Measurements from ENCODE around the gene AMPH. TPM values are rescaled to one million over a fixed set of nuclear protein-coding genes. Genes with fewer than 3 reads are reported as not detected.
A peak's percentile ranks its signal among the peaks of the same experiment; 100 is the strongest.

Gene AMPH
- total and polyA plus RNA-seq, 2 of the 4 experiments (the other 2 are of a cell fraction): 3.9 to 4.8 TPM

- H2BK15ac ChIP-seq (ENCODE audit: low read depth, low read length): no peak overlapping the region
- ChIA-PET CTCF (interaction anchor here (0.6 to 2.3 kb wide), 13 partner anchors 9 to 274 kb away, joined by 3 to 12 read pairs (median 3); no protein-coding TSS in a partner anchor), POLR2A (ENCODE audit: unreplicated experiment) (no interaction called here)
- H3K4me1 ChIP-seq (ENCODE audit: control insufficient read depth, insufficient read depth, low read length): no peaks in the 10 kb centered on the region
- no peak overlapping the region for H4K5ac ChIP-seq (ENCODE audit: low read depth, low read length)
- ATAC-seq (ENCODE audit: low read depth) (peak; percentile 57), DNase-seq (peak; percentile 34)
- H2BK20ac ChIP-seq (ENCODE audit: low read depth, low read length): no peak overlapping the region
- H3K27ac ChIP-seq (ENCODE audit: insufficient read depth, low read length): no peak overlapping the region
- no peak overlapping the region for H3K56ac ChIP-seq (ENCODE audit: extremely low read depth, insufficient read depth, low read length)
- no peak overlapping the region for H2AK9ac ChIP-seq (replicated peaks; ENCODE audit: low read depth, low read length, poor library complexity)
- H2BK120ac ChIP-seq (ENCODE audit: low read depth, low read length): no peak overlapping the region
- no peak overlapping the region for H3K4me3 ChIP-seq (ENCODE audit: insufficient read depth, low read depth, low read length)
- in situ Hi-C loops (cut with MboI; ENCODE audit: low sequenced_read_pairs): no loop called here
- H3K4me2 ChIP-seq (ENCODE audit: low read depth, low read length): no peak overlapping the region
- WGBS, 2 experiments (ENCODE audit: extremely low coverage in 2 of 2, insufficient read length in 1 of 2): no CpG with 5 or more reads among the region's 6 CpGs
- dilution Hi-C loops (cut with HindIII; ENCODE audit: low sequenced_read_pairs, unreplicated experiment): no loop called here
- TF ChIP-seq CTCF (conservative IDR thresholded peaks at IDR 0.05; ENCODE audit: low read depth, low read length) (peak; percentile 55), RFX5 (IDR thresholded peaks at IDR 0.05; ENCODE audit: low read depth, low read length) (no peak), RAD21 (IDR thresholded peaks at IDR 0.05; ENCODE audit: low read length) (peak; percentile 34; the same call in 1 of the 2 replicates)
- H2AK5ac ChIP-seq (ENCODE audit: low read depth, low read length): no peak overlapping the region
- no peak overlapping the region for H3K4ac ChIP-seq (ENCODE audit: low read depth, low read length)
- H3K9me3 ChIP-seq (ENCODE audit: control insufficient read depth, insufficient read depth, low read length): no peaks in the 10 kb centered on the region
- H3K18ac ChIP-seq (ENCODE audit: low read depth, low read length): no peak overlapping the region
- no peak overlapping the region for H2BK5ac ChIP-seq (ENCODE audit: low read depth, low read length, poor library complexity, severe bottlenecking)
- intact Hi-C loops (cut with micrococcal nuclease): loop anchor here (5.0 kb wide), 1 partner anchor 472 kb away; no protein-coding TSS in a partner anchor
- no peaks in the 10 kb centered on the region for H3K9me1 ChIP-seq (ENCODE audit: insufficient read depth, low read length)
- H4K20me1 ChIP-seq (ENCODE audit: insufficient read depth, low read length): no peaks in the 10 kb centered on the region
- H3K27me3 ChIP-seq (ENCODE audit: control insufficient read depth, insufficient read depth, low read length): no peaks in the 10 kb centered on the region
- H3K79me1 ChIP-seq (ENCODE audit: low read depth in 1 of 2, low read length in 2 of 2): no peaks in the 10 kb centered on the region
- no peak overlapping the region for H4K8ac ChIP-seq (ENCODE audit: low read depth in 2 of 2, low read length in 2 of 2)
- no peak overlapping the region for H4K91ac ChIP-seq (ENCODE audit: insufficient read depth, low read depth, low read length)
- BruUV-seq (replicated peaks): no TSS peak
- no peaks in the 10 kb centered on the region for H3K36me3 ChIP-seq (ENCODE audit: control insufficient read depth, insufficient read depth, low read length)
- no peak overlapping the region for H3K9ac ChIP-seq (ENCODE audit: low read depth, low read length)
- no peak overlapping the region for H2AFZ ChIP-seq (replicated peaks; ENCODE audit: low read length, poor library complexity)
- no peak overlapping the region for H3K14ac ChIP-seq (replicated peaks; ENCODE audit: low read depth, low read length)
- no peak overlapping the region for H3K23ac ChIP-seq (ENCODE audit: low read depth, low read length)
These were observed 256.7 kb downstream of the AMPH start for GRCh38 chr7:38374507-38374906.
